Skin of body (tissue), 2 donors: ENCODE data around the gene DYNLT2B. TPM values are rescaled to one million over a fixed set of nuclear protein-coding genes. Genes with fewer than 3 reads are reported as not detected.
"Not testable (repeated sequence)": the region's sequence is repeated elsewhere in the genome, so short reads cannot be mapped to it uniquely, and the experiment has no call there.

ENCODE experiments used
- DNase-seq: peaks from one replicate; lab custom pipeline; 2025; lab: John Stamatoyannopoulos, UW
- total RNA-seq: library from RNA; depleted of rRNA; stranded (reverse); fragments of >200 nt; gene quantifications from one replicate; pipeline ENCODE4 v1.2.3, GENCODE V29; 2014

The DYNLT2B gene
- 5.7 TPM for total RNA-seq

DNA sequence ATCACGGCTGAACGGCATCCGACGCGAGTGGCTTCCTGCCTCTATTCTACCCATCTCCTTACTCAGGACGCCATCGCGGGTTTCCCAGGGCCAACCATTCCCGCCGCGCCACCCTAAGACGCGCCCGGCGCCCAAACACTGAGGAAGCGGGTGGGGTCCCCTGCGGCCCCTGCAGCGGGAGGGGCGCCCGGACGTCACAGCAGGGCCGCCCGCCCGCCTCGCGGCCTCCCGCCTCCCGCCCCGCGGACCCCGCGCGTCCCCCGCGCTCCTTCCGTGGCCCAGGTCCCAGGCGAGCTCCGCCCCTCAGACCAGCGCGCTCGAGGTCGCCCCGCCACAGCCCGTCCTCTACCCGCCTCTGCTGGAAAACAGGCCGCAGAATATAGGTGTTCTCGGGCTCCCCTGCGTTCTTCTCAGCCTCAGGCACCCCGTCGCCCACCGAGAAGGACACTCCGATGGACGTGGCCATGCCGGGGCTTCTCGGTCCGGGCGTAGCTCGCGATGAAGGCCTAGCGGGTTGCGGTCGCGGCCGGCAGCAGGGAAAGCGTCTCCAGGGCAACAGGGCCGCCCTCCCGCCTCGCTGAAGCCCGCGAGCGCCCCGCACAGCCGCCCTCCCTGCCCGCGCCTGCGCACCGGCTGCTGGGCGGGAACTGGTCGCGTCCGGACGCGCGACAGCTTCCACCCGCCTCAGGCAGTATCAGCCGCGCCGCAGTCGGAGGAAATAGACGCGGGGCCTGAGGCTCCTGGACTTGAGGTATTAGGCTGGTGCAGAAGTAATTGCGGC, at the start of gene DYNLT2B:
TSS of gene DYNLT2B (minus strand) at position 554 of the 781 bp plus-strand sequence. CDS start at position 466, 88 bp downstream.
- DNase-seq: peak; percentile 90

DNA sequence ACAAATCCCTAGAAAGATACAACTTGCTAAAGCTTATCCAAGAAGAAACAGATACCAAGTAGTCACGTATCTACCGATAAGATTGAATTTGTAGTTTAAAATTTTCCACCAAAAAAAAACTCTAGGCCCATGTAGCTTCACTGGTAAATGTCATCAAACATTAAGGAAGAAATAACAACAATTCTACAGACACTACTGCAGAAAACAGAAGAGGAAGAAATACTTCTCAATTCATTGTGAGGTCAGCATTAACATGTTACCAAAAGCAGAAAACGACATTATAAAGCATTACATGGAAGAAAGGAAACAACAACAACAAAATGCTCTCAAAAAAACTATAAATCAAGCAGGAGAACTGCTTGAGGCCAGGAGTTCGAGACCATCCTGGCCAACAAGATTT, 47.7 kb upstream of the DYNLT2B start:
- DNase-seq: no peak

DNA sequence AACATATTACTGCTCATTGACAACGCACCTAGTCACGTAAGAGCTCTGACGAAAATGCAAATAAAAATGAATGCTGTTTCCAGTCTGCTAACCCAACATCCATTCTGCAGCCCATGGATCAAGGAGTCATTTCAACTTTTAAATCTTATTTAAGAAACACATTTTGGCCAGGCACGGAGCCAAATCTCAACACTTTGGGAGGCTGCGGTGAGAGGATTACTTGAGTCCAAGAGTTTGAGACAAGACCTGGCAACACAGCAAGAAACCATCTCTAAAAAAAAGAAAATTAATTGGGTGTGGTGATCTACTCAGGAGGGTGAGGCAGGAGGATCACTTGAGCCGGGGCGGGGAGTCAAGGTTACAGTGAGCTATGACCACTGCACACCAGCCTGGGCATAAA, 42.5 kb upstream of the DYNLT2B start:
- no peak for DNase-seq

DNA sequence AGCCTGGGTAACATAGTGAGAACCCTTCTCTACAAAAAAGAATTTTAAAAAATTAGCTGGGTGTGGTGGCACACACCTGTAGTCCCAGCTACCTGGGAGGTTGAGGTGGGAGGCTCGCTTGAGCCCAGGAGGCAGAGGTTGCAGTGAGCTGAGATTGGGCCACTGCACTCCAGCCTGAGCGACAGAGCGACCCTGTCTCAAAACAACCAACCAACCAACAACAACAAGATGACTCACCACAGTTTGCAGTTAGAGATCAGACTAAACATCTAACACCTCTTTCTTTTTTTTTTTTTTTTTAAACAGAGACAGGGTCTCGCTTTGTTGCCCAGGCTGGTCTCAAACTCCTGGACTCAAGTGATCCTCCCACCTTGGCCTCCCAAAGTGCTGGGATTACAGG, 40.5 kb upstream of the DYNLT2B start:
- DNase-seq: not testable (repeated sequence)

DNA sequence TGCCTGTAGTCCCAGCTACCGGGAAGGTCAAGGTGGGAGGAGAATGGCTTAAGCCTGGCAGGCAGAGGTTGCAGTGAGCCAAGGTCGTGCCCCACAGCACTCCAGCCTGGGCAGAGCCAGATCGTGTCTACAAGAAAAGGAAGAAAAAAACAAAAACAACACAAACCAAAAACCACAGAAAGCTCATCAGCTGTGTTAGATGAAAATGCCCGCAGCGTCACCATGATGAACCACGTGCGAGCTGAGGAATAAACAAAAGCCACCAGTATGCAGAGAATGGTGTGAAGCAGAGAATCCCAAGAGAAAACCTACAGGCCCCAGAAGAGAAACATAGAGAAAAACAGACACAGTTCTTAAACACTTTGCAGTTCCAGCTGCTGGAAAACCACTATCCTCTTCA, 39.9 kb upstream of the DYNLT2B start:
- no peak for DNase-seq

DNA sequence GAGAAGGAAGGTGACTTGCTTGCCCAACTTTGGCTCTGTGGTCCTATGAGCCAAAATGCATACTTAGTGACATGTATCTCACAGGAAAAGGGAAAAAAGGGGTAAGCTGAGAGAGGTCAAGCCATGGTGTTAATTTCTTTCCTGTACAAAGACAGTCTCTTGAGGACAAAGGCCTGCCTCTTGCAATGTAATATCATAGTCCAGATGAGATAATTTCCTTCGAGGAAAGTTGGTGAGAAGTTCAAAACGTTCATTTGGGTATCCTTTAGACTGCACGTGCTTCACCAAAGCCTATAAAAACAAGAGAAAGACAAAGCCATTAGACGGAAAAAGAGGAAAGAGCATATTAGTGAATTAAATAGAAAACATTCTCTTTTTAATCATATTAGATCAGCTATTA, 38.5 kb upstream of the DYNLT2B start:
- DNase-seq: no peak

DNA sequence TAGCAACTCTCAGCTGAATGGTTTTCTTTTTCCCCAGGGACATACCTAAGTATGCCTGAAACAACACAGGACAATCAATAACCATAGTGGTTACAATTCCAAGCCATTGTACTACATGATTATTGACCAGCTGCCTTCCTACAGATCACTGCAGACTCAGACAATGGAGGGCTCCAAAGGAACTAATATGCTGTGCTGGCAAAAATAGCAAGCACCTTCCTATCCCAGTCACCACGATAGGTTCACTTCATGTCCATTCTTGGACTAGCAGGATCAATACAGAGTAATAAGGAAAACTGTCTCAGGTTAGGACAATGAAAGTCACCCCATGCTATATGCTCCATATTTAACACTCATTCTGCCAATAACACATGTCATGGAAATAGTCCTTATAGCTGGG, 37.6 kb upstream of the DYNLT2B start:
- DNase-seq: no peak

DNA sequence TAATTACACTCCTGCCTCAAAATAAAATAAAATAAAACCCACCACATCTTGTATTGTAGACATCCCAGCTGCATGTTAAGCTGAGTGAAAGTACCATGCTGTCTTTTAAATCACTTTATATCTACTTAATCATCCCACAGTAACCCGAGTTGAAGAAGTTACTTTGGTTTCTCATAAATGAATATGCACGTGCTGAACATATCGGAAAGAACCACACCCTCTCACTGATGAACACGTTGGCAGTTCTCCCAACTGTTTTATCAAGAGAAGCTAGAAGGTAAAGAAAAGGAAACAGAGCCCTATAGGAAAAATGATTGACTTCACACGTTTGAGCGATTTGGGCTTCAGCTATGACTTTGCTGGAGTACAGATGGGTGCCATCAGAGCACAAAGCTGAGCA, 36.1 kb upstream of the DYNLT2B start:
- DNase-seq: no peak

DNA sequence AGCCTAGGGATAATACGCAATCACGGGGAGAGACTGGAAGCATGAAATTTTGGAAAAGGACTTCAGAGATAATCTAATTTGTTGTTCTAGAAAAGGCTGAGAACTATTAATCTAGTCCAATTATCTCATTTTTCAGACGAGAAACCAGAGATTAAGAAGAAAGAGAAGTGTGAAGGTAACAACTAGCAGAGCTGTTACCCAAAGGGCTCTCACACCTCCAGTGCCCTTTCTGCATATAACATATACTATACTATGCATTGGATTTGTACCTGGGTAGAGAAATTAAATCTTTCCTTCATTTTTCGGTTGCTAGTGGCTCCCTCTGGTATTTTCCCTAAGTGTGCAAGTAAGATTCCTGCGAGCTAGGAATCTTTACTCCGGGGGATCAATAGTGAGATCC, 33.5 kb upstream of the DYNLT2B start:
- DNase-seq: no peak

DNA sequence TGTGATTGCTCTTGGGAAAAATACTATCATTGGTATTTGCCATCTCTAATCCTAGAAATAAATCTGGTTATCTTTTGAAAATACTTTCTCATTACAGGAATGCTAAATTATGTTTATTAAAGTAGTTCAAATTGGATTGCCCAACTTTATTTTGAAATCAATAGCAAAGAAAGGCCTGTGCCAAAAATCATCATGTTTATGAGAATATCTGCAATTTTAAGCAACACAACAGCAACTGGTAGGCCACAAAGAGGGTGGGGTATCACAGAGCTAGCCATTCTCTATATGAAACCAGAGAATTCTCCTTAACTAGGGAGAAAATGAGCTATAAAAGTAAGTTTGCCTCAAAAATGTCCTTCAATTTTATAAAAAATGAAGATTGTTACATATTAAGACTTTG, 32.0 kb upstream of the DYNLT2B start:
- DNase-seq: no peak

DNA sequence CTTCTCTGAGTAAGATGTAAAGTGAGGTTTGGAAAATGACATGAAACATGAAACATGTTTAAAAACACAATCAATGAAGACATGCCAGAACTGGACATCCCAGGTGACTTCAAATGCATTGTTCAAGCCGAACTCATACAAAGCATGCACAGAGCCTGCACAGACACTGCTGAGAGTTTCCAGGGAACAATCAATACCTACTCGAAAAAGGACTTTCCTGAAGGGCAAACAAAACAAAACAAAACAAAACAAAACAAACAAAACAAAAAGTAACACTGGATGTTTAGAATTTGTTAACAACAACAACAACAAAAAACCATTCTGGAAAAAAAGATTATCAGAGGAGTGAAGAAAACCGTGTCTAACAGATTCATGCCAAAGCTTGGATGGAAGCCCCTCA, 30.7 kb upstream of the DYNLT2B start:
- no peak for DNase-seq

DNA sequence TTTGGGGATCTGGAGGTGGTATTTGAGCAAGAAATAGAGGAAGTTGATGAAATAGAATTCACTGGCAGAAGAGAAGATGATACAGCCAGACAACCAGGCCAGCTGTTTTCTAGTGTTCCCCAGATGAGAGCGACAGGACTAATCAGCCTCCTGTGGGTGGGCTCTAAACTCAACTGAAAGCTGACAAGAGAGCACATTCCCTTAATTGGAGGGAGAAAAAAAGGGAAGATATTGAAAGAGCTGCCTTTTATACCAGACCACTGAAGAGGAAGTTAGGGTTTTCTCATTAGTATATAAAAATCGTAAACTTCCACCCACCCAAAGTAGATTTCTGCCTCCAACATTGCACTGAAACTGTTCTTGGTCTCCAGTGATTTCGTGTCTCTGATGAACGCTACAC, 26.6 kb upstream of the DYNLT2B start:
- DNase-seq: no peak

DNA sequence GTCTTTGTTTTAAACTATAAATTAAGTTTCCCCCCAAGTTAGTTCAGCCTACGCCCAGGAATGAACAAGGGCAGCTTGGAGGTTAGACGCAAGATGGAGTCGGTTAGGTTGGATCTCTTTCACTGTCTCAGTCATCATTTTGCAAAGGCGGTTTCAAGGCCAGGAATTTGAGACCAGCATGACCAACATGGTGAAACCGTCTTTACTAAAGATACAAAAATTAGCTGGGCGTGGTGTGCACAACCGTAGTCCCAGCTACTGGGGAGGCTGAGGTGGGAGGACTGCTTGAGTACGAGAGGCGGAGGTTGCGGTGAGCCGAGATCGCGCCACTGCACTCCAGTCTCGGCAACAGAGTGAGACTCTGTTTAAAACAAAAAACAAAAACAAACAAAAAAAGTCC, 25.9 kb upstream of the DYNLT2B start:
- DNase-seq: not testable (repeated sequence)

DNA sequence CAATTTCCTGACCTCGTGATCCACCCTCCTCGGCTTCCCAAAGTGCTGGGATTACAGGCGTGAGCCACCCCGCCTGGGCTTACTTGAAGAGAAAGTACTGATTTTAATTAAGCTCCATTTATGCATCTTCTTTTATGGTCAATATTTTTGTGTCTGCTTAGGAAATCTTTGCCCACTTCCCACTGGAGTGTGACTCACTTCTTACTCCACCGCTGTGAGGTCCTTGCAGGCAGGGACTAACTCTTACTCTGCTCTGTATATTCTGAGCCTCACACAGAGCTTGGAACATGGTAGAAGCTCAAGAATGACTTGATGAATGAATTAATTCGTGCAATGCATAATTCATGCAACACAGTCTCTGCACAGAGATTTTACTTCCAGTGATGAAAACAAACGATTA, 23.1 kb upstream of the DYNLT2B start:
- no peak for DNase-seq

DNA sequence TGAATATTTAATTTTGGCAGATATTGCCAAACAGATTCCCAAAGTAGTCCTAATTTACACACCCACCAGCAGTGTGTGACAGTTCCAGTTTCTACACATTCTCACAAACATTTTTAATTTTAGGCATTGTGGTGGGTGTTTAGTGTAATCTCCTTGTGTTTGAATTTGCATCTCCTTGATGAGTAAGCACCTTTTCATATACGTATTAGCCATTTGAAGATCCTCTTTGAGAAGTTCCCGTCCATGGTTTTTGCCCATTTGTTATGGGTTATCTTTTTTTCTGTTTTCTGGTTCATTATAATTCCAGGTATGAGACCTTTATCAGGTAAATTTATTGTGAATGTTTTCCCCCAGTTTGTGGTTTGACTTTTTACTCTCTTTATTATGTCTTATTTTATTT, 22.4 kb upstream of the DYNLT2B start:
- DNase-seq: no peak

DNA sequence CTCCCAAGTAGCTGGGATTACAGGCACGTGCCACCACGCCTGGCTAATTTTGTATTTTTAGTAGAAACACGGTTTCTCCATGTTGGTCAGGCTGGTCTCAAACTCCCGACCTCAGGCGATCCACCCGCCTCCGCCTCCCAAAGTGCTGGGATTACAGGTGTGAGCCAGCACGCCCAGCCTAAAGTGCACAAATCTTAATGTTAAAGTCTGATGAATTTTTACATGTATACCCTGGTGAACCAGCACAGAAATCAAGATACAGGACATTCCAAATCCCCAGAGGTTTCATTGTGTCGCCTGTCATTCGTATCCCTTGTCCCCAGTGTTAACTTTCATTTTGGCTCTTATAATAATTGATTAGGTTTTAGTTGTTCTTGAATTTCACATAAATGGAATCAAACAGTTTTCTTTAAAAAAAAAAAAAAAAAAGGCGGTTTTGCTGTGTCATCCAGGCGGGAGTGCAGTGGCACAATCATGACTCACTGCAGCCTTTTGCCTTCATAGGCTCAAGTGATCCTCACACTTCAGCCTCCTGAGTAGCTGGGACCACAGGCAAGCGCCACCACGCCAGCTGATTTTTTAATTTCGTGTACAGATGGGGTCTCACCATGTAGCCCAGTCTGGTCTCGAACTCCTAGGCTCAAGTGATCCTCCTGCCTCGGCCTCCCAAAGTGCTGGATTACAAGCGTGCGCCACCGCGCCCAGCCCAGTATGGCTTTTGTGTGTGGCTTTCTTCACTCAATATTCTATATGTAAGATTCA, 21.6 kb upstream of the DYNLT2B start:
- DNase-seq: no peak

DNA sequence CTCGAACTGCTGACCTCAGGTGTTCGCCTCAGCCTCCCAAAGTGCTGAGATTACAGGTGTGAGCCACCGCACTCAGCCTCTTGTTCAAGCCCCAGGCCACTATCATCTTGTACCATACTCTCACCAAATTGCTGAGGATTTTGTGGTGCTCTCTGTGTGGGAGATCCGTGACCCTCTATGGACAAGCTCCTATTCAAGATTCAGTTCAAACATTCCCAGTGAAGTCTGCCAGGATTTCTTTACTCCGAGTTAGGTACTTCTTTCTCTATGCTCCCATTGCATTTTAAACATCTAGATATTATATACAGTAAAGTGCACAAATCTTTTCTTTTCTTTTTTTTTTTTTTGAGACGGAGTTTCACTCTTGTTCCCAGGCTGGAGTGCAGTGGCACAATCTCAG, 21.0 kb upstream of the DYNLT2B start:
- DNase-seq: no peak

DNA sequence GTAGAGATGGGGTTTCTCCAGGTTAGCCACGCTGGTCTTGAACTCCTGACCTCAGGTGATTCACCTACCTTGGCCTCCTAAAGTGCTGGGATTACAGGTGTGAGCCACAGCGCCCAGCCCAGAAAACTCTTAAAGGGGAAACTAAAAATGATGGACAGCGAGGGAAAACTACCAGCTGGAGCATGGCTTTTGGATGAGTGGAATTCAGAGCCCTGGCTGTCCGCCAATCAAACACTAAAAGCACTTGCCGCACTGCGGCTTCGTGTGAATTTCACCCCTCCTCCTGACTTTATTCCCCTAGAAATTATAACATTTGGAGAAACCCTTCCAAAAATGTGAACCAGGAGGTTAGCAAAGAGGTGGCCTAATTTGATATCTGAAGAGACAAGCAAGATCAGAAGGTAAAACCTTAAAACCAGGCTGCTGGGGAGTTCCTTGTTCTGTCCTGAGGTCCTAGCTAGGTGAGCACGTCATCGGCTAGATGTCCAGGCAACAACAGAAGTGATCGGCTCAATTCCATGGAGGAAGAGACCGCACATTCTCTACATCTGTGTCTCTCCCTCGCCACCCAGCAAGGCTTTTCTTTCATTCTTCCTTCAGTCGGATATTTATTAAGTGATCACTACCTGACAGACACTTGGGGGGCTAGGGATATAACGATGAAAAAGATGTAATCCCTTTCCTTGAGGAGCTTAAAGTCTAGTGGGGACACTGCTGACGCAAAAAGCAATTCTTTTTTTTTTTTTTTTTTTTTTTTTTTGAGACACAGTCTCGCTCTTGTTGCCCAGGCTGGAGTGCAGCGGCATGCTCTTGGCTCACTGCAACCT, 18.5 kb upstream of the DYNLT2B start:
- no peak for DNase-seq

DNA sequence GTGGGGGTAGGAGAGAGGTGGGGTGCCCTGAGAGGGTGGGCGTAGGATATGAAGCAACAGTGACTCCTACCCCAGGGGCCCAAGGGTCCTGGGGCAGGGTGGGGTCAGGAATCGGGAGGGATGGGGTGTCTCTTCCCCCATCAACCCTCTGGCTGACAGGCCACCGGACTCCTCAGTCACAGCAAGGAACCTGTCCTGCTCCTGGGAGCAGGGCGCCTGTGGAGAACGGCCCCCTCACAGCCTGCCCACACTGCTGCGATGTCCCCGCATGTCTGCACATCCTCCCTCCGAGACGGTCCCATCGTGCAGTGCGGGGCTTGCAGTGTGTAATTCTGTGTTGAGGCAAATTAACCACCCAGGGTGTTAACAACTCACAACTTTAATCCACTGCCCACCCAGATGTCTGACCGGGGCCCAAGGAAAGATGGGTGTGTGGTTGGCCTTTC, 17.5 kb upstream of the DYNLT2B start:
- no peak for DNase-seq

DNA sequence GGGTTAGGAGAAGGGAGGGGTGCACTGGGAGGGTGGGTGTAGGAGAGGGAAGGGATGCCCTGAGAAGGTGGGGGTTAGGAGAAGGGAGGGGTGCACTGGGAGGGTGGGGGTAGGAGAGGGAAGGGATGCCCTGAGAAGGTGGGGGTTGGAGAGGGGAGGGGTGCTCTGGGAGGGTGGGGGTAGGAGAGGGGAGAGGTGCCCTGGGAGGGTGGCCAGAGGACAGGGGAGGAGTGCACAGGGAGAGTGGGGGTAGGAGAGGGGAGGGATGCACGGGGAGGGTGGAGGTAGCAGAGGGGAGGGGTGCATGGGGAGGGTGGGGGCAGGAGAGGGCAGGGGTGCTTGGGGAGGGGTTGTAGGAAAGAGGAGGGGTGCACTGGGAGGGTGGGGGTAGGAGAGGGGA, 16.9 kb upstream of the DYNLT2B start:
- no peak for DNase-seq

DNA sequence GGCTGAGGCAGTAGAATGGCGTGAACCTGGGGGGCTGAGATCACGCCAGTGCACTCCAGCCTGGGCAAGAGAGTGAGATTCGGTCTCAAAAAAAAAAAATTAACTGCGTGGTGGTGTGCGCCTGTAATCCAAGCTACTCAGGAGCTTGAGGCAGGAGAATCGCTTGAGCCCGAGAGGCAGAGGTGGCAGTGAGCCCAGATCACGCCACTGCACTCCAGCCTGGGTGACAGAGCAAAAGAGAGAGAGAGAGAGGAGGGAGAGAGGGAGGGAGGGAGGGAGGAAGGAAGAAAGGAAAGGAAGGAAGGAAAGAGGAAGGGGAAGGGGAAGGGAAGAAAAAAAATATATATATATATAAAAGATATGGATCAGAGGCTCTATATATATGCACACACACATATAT, 14.1 kb upstream of the DYNLT2B start:
- DNase-seq: no peak

DNA sequence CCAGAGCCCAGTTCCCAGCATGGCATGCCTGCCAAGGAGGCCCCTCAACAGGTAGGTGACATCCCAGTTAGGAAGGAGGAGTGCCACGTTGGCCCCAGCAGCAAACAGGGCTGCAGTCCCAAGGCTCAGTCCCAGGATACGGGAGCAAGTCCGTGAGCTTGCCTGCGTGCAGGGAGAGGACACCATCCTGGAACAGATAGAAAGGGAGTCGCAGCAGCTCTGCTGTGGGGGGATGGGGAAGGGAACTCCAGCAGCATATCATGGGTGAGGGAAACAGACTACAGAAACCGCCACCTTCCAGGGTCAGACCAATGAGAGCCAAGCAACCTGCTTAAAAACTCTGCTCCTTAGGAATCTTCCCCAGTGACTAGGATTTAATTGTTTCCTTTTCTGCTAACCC, 9.4 kb upstream of the DYNLT2B start:
- no peak for DNase-seq
